Measurements from ENCODE around the gene SLC66A2.

The SLC66A2 gene

DNA sequence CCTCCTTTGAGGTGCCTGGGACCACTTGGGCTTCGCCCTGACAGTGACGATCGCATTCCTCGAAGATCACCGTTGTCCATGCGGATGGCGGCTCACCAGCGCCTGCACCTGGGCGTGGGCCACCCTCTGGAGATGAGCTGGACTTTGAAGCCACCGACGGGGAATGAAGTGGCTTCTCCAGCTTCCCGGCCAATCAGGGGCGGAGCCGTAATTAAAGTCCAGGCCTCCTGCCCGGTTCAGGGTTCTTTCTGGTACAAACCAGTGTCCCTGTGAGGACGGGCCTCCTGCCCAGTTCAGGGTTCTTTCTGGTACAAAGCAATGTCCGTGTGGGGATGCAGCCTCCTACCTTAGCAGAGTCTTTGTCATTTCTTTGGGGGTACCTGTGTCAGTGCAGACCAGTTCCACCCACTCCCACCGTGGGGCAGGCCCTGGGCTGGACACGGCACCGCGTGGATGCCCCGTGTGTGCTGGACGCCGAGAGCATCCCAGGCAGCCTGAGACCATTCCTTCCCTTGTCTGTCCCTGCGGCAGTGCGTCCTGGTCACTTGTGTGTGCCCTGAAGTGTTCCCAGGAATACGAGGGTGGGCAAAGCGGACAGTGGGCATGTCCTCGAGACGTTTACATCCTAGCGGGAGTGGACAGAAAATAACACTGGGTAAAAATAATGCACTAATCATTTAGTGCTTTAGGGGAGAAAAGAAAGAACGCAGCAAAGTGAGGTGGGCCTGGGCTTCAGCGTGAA, 98.7 kb downstream of the SLC66A2 start:
- DNase-seq (ENCODE audit: extremely low read depth in 1 of 2, low read depth in 1 of 2): no peak

All from stimulated activated CD8-positive, alpha-beta memory T cell treated with anti-CD3 and anti-CD28 coated beads, Interleukin-7, amount 100 ng/mL, for 48 hours (primary cell).